HTERT RPE-1 (cell line): ENCODE measurements around the gene TEX35.

Source experiments
- in situ Hi-C: fragments of 300-500 bp; cut with MboI; formaldehyde crosslinking; loops from 4 replicates; pipeline ENCODE4 v1.14.3; 2020; ENCODE audit warnings: low sequenced_read_pairs

TEX35 gene

DNA sequence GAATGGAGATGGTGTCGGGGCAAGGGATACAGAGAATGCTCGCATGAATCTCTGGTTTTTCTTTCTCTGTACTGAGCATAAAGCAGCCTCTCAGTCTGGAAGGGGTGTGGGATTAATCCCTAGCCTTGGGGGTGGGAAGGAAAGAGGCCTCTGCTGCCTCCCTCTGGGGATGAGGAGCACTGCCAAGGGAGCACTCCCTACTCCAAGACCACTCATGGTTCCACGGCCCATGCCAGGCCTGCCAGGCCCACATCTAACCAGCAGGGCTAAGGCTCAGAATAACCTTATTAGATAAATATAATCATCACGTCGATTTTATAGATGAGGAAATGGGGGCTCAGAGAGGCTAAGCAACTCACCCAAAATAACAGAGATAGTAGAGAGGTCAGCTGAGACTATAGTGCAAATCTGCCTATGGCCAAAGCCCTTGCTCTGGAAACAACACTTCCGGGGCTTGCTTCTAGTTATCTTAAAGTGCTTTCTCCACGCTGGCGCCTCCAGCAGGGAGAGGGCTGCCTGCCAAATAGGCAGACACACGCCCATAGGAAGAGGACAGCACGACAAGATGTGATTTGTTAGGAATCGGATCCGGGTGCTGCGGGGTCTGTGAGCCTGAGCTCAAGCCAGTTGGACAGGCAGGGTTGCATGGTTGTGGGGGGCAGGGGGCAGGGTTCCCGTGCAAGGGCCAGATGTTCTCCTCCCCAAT lies 522 bp downstream of the TEX35 start:
- in situ Hi-C loops, result no loop called here

DNA sequence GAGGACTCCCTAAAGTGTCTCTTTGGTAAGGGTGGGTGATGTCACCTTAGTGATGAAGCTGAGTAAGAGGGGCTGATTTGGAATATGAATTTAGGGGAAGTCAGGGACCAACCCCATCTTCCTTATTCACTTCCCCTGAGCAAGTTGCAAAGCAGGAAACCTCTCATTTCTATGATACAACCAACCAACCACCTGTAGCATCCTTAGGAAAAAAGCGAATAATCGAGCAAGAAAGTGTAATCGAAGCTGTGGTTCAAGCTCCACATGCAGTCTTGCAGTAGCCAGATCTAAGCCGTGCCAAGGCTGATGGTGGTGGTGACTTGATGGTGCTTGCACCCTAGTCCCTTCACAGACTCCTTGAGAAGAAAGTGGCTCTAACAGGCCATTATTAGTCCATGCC lies 3.2 kb downstream of the TEX35 start:
- in situ Hi-C loops, result no loop called here

DNA sequence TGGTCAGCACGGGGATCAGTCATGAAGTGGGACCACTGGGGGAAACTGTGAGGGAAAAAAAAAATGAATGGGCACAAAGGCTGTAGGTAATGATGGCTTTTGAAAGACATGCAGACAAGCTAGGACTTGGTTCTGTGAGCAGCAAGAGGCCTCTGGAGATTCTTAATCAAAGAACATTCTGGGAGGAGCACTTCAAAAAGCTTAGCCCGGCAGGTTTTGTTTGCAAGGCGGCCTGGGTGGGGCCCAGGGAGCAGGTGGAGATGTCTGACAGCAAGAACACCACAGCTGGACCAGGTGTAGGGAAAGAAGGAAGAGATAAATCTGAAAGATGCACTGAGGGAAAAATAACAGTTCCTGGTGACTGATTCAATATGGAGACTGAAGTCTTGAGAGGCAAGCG lies 6.0 kb downstream of the TEX35 start:
- in situ Hi-C loops, result no loop called here

DNA sequence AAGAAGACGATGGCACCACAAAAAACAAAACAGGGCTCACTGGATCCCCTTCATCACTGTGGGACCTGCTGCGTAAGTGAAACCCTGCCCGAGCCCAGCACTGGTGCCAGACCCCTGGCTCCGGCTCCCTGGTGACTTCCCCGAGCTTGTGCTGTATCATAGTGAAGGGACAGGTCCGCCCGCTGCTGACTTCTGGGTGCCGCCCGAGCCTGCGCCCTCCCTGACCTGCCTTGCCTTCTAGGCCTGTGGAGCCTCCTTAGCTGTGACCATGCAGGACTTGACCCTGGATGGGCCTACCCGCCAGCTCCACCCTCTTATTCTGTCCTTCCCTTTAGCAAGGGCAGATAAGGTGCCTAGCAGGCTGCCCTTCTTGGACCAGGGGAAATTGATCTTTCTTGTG lies 7.9 kb downstream of the TEX35 start:
- in situ Hi-C loops, result no loop called here

DNA sequence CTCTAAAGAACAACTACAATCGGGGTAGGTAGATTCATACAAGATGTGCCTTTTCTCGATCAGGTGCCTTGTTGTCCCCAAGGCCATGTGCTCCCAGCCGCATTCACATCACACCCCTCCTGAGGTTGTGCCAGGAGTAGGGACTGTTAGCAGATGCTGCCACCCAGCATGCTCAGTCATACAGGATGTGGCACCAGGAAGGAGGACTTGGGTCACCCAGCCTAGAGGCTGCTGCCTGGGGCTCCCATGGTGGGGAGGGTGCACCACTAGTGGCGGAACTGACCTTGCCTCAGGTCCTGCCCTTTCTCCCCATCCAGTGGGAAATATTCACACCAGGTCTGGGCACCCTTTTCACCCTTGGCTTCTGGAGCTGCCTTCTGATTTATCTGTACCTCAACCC lies 8.3 kb downstream of the TEX35 start:
- in situ Hi-C loops, result no loop called here

DNA sequence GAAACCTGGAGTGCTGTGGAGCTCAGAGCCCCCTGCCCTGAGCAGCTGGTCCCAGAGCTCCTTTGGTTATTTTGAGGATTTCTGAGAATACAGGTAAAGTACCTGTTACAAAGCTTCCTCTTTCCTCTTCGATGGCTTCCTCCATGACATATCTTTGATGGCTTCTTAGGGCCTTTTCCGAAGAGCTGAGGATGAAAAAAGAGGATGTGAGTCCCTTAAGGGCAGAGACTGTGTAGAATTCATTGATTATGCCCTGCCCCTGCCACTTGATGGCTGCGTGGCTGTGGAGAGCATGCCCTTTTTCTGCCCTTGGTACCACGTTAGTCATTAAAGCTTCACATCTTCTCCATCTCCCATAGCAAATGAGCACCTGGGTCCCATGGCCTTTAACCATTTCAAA lies 14.2 kb downstream of the TEX35 start:
- in situ Hi-C loops, result no loop called here

DNA sequence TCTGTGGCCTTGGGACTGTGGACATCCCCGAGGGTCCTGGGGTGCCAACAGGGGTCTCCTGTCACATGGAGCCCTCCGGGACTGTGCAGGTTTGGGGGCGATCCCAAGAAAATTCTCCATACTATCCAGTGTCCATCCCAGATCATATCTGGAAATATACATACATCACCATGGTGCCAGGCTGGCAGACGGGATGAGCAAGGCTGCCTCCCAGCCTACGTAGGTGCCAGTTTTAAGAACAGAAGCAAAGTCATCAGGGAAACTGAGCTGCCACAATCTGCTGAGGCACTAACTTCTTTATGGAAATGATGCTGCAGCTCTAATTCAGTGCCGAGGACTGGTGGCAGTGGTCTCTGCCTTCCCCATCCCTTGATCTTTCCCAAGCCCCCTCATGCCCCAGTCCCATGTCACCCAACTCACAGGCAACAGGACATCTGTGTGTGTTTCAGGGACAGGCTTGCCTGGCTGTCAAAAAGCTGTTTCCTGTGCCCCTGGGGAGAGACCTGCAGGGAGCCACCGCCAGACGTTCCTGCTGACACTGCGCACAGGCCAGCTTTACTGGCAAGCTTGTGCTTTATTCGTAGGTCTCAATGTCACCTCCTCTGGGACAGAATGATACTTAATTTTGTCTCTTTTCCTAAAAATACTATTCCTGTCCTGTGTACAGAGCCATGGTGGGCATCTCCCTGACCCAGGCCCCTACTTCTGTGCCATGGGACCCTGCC lies 15.5 kb downstream of the TEX35 start:
- in situ Hi-C loops, result no loop called here

DNA sequence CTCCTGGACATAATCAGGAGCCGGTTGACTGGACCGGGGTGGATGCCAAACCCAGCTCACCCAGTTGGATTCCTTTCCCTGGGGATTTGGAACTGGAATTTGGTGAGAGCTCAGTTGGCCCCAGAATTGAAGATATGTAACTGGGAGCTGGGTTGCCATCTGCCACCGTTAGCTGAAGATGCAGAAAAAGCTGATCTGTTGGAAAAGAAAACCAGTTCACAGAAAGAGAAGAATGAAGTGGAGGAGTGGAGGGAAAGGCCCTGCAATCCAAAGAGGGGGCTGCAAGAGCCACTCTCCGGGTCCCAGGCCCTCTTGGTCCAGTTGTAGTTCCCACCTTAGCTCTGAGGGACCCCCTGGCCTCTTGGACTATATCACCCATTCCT lies 16.0 kb downstream of the TEX35 start:
- in situ Hi-C loops, result no loop called here

DNA sequence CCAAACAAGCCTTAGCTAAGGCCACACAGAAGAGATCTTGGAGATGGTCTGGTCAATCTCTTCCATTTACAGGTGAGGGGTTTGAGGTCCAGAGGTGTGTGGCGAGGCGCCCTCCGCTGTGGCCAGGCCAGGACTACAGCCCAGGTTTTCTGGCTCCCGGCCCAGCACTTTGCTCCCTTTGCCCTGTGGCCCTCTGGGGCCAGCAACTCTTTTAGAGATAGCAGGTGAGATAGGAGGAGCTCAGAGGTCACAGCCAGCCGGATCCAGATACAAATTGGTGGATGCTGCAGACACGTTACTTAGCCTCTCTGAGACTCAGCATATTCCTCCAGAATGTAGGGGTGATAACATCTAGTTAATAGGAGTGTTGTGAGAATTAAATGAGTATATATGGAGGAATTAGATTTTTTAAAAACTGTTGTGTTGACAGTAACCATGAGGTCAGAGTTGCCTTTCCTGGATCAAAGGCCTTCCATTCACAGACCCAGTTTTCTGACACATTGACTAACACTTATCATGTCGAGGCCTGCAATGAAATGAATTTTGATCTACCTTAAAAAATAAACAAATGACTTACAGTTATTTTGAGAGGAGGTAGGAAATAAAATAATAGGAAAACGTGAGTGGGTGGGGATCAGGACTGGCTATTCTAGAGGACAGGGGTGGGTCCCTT lies 16.6 kb downstream of the TEX35 start:
- in situ Hi-C loops, result no loop called here

DNA sequence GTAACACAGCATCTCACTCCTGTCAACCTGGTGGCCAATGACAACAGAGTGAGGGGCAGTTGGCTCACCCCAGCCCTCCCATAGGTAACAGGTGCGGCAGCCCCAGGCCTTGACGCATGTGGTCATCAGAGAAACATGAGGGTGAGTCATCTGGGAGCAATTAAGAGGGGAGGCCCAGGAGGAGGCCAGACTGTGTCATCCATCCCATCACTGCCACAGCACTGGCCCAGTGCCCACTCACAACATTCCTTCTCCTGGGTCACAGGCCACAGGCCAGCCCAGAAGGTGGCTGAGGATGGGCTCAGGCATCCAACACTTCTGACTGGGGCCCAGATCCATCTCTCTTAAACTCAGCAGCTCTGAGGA lies 17.1 kb downstream of the TEX35 start:
- in situ Hi-C loops, result no loop called here

DNA sequence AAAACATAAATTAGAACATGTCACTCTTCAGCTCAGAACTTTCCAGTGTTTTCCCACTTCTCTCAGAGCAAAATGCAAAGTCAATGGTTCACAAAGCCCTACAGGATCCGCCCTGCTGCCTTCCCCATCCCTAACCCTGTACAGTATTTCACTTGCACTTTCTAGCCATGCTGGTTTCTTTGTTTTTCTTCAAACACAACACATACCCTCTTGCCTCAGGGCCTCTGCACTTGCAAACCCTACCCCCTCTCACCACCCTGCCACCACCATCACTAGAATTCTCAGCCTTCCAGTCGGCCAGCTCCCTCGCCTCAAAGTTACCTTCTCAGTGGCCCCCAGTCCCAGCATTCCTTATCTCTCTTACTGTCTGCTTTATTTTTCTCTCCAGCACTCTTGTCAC lies 17.6 kb downstream of the TEX35 start:
- in situ Hi-C loops, result no loop called here

DNA sequence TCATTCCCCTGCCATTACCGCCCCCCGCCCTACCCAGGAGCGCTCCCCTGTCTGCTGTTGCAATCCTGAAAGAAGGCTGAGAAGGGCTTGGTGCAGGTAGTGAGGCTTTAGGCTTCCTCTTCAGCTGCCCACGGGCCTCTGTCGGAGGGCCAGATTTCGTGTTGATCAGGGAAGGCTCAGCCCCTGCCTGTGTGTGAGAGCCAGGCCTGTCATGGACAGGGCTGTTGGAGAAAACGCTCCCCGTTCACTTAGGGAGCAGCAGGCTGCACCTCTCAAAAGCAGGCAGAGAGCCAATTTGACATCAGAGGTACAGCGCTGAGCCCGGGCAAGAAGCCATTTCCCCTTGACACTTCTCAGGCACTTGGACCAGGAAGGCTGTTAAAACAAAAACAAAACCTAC lies 19.0 kb downstream of the TEX35 start:
- in situ Hi-C loops, result no loop called here

DNA sequence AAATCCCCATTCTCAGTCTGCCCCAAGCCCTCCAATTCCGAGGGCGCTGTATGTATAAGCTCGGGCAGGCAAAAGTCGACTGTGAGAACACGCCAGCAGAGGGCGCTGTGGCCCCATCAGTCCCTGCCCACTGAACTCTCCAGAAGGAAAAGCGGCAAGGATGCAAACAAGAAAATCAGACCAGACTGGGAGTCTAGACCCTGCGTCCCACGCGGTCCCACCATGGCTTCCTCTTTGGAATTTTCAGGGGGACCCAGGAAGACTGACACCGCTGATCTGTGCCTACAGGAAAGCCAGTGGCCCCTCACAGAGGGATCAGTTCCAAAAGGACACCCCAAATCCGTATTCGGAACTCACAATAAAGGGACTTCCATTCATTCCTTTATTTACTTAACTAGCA lies 19.5 kb downstream of the TEX35 start:
- in situ Hi-C loops, result no loop called here

DNA sequence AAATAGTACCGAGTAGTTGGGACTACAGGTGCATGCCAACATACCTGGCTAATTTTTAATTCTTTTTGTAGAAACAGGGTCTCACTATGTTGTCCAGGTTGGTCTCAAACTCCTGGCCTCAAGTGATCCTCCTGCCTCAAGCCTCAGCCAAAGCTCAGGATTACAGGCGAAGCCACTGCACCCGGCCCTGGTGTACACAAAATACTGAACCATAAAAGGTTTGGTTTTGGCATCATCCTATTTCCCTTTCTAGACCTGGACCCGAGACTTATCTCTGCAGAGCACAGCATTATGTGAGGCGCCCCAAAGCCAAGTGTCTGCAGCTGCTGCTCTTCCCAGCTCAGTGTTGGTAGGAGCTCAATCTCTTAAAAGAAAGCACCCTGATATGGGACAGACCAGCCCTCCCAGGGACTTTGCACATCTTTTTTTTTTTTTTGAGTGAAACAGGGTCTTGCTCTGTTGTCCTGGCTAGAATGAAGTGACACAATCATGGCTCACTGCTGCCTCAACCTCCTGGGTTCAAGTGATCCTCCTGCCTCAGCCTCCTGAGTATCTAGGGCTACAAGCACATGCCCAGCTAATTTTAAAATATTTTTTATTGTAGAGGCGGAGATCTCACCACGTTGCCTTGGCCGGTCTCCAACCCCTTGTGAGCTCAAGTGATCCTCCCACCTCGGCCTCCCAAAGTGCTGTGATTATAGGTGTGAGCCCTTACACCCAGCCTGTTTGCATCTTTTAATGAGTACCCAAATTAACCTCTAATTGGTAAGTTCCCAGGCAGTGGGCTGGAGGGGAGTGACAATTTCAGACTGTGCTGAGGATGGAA lies 20.4 kb downstream of the TEX35 start:
- in situ Hi-C loops, result no loop called here

DNA sequence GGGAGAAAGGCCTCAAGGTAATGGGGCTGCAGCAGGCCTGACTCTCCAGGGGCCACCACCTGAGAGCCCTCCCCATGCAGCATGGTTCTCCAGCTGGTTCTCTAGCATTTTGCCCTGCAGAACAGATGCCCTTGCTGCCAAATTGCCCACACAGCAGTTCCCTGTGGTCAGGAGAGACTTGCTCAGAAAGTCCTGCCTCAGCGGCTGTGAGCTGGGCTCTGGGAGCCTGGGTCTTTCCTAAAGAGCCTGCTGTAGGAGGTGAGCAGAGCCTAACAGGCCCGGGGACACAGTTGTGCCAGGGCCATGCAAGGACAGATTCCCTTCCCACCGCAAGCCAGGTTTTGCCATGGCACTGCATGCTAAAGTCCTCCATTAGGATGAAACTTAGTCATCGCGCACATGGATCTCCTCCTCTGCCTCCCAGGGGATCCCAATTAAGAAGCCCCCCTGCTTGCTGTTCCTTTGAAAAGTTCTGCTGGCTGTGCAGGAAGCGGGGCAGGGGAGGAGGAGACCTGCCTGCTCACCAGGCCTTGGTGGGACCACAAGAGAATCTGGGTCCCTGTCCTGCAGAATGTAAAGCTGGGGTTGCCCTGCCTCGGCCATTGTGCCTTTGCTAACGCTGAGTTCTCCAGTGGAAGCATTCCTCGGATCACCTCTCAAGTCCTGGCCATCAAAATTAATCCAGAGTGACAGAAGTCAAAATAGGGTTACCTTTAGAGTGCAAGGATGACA lies 21.4 kb downstream of the TEX35 start:
- in situ Hi-C loops, result no loop called here

DNA sequence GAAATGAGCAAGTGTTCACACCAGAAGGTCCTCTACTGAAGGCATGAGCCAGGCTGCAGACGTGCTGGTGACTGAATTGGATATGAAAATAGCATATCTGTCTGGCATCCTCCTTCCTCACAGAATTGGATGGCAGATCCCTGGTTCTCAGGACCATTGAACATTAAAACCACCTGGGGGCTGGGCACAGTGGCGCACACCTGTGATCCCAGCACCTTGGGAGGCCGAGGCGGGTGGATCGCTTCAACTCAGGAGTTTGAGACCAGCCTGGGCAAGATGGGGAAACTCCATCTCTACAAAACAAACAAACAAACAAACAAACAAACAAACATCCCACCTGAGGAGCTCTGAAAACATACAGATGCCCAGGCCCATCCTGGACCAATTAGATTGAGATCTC lies 23.4 kb downstream of the TEX35 start:
- in situ Hi-C loops, result no loop called here

DNA sequence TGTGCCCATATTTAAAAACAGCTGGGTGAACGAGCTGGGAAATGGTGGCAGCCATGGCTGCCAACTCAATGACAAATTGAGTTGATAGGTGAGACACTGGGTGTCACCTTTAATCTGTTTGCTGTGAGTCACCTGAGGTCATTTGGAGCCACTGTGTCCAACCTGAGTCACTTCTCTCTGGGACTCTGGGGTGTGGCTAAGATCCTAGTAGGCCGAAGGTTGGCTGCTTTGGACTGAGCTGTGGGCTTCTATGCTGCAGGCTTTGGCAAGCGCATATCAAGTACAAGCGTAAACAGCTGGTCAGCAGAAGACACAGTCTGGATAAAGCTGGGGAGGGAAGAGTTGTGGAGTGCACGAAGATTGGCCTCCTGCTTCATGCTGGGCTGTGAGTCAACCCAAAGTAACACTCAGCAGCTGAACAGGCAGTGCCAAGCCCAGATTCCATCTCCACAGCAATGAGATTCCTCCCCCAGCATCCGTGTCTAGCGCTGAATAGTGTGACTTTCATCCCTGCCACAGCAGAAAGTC lies 24.0 kb downstream of the TEX35 start:
- in situ Hi-C loops, result no loop called here

DNA sequence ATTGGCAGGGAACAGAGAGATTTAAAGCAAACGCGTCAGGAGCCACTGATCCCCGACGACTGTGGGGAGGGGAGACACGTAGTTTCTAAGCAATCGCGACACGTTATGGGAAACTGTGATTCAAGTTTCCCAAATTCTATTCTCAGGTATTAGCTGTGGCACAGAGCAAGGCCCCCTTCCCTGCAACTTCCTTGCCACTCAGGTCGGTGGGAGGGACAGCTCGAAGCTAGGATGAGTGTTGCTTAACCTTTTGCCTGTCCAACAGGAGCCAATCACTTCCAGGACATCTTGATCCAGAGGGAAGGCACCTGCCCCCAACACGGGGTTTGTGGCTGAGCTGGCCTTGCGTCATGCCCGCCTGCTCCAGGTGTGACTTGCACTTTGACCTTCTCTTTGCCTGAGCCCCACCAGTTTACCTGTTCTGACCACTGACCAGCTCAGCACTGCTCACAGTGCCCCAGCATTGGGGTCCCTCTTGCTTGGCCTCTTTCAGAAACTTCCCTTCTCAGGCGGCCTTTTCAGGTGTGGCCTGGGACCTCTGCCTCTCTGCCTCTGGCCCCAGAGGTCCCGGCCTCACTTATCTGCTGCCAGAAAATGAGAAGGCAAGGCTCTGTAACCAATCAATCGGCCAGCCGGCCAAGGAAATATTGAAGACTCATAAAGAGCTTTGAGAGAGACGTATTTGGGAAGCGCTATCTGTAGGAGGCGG lies 24.6 kb downstream of the TEX35 start:
- in situ Hi-C loops, result no loop called here

DNA sequence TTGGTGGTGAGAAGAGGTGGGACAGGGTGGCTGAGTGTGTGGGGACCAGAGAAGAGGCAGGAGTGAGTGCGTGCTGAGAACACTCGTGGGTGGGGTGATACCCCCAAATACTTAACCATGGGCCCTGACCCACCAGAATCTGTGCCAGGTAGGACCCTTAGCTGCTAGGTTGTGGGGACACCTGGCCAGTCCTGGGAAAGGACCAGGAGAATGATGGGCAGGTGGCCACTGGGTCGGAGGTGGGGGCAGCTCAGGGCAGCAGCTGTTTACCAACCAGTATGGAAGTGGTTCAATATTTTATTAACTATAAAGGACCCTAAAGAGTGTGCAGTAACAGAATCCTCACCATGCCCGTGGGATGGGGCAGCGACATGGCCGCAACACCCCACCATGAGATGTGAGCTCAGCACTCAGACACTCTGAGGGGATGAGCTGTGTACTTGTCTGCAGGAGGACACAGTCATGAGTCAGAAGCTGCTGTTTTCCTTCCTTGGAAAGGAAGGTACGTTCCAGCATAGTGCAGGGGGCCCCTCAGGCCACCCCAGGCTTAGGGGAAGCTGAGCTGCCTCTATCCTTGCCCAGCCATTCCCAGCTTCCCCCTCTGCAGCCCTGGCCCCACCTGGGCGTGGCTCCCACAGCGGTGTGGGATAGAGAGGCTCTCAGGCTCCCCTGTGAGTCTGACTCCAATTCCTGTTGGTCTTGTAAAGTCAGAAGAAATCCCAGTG lies 25.4 kb downstream of the TEX35 start:
- in situ Hi-C loops, result no loop called here
